Karpas-422 (cell line): ENCODE data around the gene PSMC6. TPM values are rescaled to one million over a fixed set of nuclear protein-coding genes. Genes with fewer than 3 reads are reported as not detected.

Experiments
- DNase-seq: peaks from one replicate; pipeline ENCODE4 v3.0.0-alpha.2; 2015
- H2AFZ ChIP-seq: fragments of 200-600 bp; sonication (generic); 2 replicates; pipeline ENCODE4 v1.6.1; 2014; ENCODE audit warnings: antibody characterized with exemption, low read length, mixed read lengths
- H3K27ac ChIP-seq: fragments of 200-600 bp; sonication (generic); 2 replicates; pipeline ENCODE4 v1.5.1; 2014; ENCODE audit warnings: mild to moderate bottlenecking, low read length, moderate library complexity
- H3K27me3 ChIP-seq: fragments of 200-600 bp; sonication (generic); 2 replicates; pipeline ENCODE4 v1.6.1; 2014; ENCODE audit warnings: low read length, mixed read lengths
- H3K36me3 ChIP-seq: fragments of 200-600 bp; sonication (generic); 2 replicates; pipeline ENCODE4 v1.6.1; 2014; ENCODE audit warnings: low read length, mixed read lengths; ENCODE audit not compliant: insufficient read depth
- H3K4me1 ChIP-seq: fragments of 200-600 bp; sonication (generic); 2 replicates; pipeline ENCODE4 v1.6.1; 2014; ENCODE audit warnings: mild to moderate bottlenecking, low read length, mixed read lengths
- H3K4me2 ChIP-seq: fragments of 200-600 bp; sonication (generic); 2 replicates; pipeline ENCODE4 v1.6.1; 2014; ENCODE audit warnings: low read length, low read depth, mild to moderate bottlenecking; ENCODE audit not compliant: poor library complexity, severe bottlenecking
- H3K4me3 ChIP-seq: fragments of 200-600 bp; sonication (generic); 2 replicates; pipeline ENCODE4 v1.5.1; 2014; ENCODE audit warnings: mild to moderate bottlenecking, antibody characterized with exemption, low read length, mixed read lengths
- H3K79me2 ChIP-seq: fragments of 200-600 bp; sonication (generic); 2 replicates; pipeline ENCODE4 v1.6.1; 2014; ENCODE audit warnings: mild to moderate bottlenecking, low read length, mixed read lengths
- H3K9ac ChIP-seq: fragments of 200-600 bp; sonication (generic); 2 replicates; pipeline ENCODE4 v1.6.0; 2014; ENCODE audit warnings: low read length
- H3K9me2 ChIP-seq: fragments of 200-600 bp; sonication (generic), shearing (Covaris generic); replicated peaks from 2 replicates; pipeline ENCODE4 v1.6.0; 2014; ENCODE audit warnings: mild to moderate bottlenecking, low read length, moderate library complexity; ENCODE audit not compliant: insufficient read depth
- H3K9me3 ChIP-seq: fragments of 300-700, 200-600 bp; sonication (generic); 2 replicates; pipeline ENCODE4 v1.6.1; 2014; ENCODE audit warnings: low read length, mixed read lengths
- H4K20me1 ChIP-seq: fragments of 200-600 bp; sonication (generic); 2 replicates; pipeline ENCODE4 v1.6.1; 2014; ENCODE audit warnings: mild to moderate bottlenecking, antibody characterized with exemption, low read length, low read depth; ENCODE audit not compliant: insufficient read depth
- total RNA-seq: library from RNA; depleted of rRNA; stranded (reverse); fragments of >200 nt; shearing (Covaris generic); gene quantifications from 2 replicates; pipeline ENCODE4 v1.2.3, GENCODE V29; 2014; ENCODE audit warnings: low replicate concordance; rRNA removed

Gene PSMC6
- total RNA-seq, 1 experiment from 2014 or later, result 132 TPM

- Histone ChIP-seq H3K4me2 (no peak overlapping the region), H3K9me3 (no peaks in the 10 kb centered on the region), H3K4me3 (no peak overlapping the region), H3K79me2 (0 out of 2 replicates have a peak, but pooled peaks cover 2% of the 10 kb centered on the region), H4K20me1 (no peaks in the 10 kb centered on the region), H3K36me3 (peaks cover 40% of the 10 kb centered on the region; the same call in 1 of the 2 replicates), H3K27me3 (no peaks in the 10 kb centered on the region), H3K9me2 (no peaks in the 10 kb centered on the region), H3K4me1 (no peaks in the 10 kb centered on the region), H3K27ac (no peak overlapping the region), H3K9ac (no peak overlapping the region), H2AFZ (no peak overlapping the region)
- DNase-seq, result no peak
These were observed 69.8 kb downstream of the PSMC6 start for GRCh38 chr14:52776816-52777215.

Other genes with a start within 250 kb of the PSMC6 start
- gene TXNDC16, start 154.7 kb upstream of the PSMC6 start, total RNA-seq, result 7.6 and 20.6 TPM in 2 replicates
- gene GPR137C, start 154.4 kb upstream of the PSMC6 start, total RNA-seq, result 0.22 and 0.26 TPM in 2 replicates
- 97.3 and 105 TPM in 2 replicates for gene ERO1A, start 11.6 kb upstream of the PSMC6 start, total RNA-seq
- 14.5 and 40.5 TPM in 2 replicates for gene STYX, start 23.0 kb downstream of the PSMC6 start, total RNA-seq
- gene GNPNAT1, start 84.4 kb downstream of the PSMC6 start, total RNA-seq, result 14.4 and 30.7 TPM in 2 replicates
- gene FERMT2, start 243.8 kb downstream of the PSMC6 start, total RNA-seq, result 0.07 and 0.34 TPM in 2 replicates